Esophagus muscularis mucosa (tissue), 4 donors: Measurements from ENCODE around the gene RPAP2.

Experiments
- CTCF ChIP-seq, 3 experiments: fragments of 200-600 bp in 2 of 3; fragments of 450-650 bp in 1 of 3; sonication (generic) in 2 of 3; IDR thresholded peaks; one replicate each; pipeline ENCODE4 v1.5.1; 2017 to 2019; ENCODE audit warnings: antibody characterized with exemption in 3 of 3, mild to moderate bottlenecking in 2 of 3, moderate library complexity in 1 of 3
- EP300 ChIP-seq: sonication (generic); formaldehyde crosslinking; IDR thresholded peaks from one replicate; pipeline ENCODE4 v1.6.1; 2017; ENCODE audit warnings: antibody characterized with exemption
- POLR2A ChIP-seq: fragments of 450-650 bp; IDR thresholded peaks from one replicate; pipeline ENCODE4 v1.6.1; 2017; ENCODE audit warnings: antibody characterized with exemption, moderate library complexity, mild to moderate bottlenecking, low read depth

DNA sequence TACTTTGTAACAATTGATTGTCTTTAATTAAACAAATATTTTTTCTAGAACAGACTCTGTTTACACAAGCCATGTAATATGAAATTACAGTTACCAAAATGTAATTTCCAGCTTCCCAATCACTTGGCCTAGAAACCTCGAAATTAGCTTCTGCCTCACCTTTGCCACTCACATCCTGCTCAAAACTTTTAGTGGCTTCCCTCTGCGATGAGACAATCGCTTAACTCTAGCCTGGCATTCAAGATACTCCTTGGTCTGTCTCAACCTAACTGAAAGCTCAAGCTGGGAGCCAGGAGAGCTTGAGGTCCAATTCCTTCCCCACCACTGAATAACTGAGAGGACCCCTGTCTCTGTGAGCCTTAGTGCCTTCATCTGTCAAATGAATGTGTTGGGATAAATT is 145.0 kb downstream of the RPAP2 start:
- TF ChIP-seq EP300 (no peak), CTCF (IDR thresholded peaks at IDR 0.05) (no peak), POLR2A (no peak)
